NCI-H2107 (cell line): ENCODE data around the gene KLHL11.

ENCODE experiments used
- DNase-seq: peaks from one replicate; lab custom pipeline; 2025; lab: John Stamatoyannopoulos, UW

The KLHL11 gene, protein sequence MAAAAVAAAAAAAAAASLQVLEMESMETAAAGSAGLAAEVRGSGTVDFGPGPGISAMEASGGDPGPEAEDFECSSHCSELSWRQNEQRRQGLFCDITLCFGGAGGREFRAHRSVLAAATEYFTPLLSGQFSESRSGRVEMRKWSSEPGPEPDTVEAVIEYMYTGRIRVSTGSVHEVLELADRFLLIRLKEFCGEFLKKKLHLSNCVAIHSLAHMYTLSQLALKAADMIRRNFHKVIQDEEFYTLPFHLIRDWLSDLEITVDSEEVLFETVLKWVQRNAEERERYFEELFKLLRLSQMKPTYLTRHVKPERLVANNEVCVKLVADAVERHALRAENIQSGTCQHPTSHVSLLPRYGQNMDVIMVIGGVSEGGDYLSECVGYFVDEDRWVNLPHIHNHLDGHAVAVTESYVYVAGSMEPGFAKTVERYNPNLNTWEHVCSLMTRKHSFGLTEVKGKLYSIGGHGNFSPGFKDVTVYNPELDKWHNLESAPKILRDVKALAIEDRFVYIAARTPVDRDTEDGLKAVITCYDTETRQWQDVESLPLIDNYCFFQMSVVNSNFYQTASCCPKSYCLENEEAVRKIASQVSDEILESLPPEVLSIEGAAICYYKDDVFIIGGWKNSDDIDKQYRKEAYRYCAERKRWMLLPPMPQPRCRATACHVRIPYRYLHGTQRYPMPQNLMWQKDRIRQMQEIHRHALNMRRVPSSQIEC

DNA sequence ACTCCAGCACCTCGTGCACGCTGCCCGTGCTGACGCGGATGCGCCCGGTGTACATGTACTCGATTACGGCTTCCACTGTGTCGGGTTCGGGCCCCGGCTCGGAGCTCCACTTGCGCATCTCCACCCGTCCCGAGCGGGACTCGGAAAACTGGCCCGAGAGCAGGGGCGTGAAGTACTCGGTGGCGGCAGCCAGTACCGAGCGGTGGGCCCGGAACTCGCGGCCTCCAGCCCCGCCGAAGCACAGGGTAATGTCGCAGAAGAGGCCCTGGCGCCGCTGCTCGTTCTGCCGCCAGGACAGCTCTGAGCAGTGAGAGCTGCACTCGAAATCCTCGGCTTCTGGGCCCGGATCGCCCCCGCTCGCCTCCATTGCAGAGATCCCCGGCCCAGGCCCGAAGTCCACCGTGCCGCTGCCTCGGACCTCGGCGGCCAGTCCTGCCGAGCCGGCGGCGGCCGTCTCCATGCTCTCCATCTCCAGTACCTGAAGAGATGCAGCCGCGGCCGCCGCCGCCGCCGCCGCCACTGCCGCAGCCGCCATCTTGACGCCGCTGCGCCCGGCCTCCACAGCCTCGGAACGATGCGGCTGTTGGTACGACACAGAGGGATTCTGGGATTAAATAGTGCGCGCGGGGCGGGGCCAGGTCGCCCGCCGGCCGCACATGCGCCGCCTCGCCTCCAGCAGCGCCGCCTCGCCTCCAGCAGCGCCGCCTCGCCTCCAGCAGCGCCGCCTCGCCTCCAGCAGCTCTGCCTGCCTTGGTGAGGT is at the start of gene KLHL11:
Gene KLHL11, minus strand, starts transcription at position 588 of the 760 bp plus-strand sequence. Its CDS starts 53 bp downstream, at position 535.
- peak; percentile 70 for DNase-seq

DNA sequence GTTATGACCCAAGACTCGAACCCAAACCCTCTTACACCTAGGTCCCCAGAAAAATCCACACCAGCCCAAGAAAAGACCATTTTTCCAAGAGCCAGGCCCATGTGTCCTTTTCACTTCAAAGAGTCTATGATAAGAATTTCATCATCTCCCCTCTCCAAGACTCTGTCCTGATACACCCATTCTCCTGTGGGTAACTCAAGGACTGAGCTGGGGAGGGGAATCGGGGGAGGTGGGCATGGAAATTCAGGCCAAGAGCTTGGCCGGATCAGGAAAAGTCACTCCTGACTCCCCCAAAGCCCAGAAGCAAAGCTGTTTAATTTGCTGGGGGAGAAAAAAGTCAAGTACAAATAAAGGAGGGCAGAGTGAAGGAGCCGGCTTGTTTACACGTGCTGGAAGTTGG is 49.8 kb upstream of the KLHL11 start:
- no peak for DNase-seq

DNA sequence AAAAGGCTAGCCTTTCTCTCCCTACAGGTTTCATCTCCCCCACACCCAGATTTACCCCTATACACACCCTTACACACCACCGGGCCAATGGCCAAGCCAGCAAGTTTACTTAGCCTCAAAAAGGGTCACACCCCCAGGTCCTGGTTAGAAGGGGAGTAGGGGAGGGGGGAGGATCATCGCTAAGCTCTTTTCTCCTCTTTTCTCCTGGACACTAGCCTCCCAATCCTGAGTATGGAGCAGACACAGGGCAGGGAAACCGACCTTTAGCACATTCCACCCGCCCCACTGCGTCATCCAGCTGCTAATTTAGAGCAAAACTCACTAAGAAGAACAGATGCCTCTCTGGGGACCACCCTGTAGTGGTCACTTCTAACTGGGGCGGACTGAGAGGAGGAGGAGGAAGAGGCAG is 49.1 kb upstream of the KLHL11 start:
- no peak for DNase-seq

DNA sequence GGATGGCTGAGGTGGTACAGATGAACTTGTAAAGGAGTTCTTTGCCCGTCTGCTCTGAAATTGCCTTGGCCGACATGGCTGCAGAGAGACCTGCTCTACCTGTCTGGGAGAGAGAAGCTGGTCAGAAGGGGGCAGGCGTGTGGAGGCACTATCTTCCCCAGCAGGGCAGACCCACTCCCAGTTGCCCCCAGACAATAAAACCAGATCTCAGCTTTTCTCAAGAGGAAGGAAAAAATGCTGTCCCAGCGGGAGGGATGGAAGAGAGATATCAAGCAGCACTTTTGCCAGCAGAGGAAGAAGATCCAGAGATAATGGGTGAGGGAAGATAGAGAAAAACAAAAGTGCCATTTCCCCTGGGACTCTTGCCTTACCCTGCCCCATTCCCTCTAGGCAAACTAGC is 48.6 kb upstream of the KLHL11 start:
- DNase-seq, result no peak

DNA sequence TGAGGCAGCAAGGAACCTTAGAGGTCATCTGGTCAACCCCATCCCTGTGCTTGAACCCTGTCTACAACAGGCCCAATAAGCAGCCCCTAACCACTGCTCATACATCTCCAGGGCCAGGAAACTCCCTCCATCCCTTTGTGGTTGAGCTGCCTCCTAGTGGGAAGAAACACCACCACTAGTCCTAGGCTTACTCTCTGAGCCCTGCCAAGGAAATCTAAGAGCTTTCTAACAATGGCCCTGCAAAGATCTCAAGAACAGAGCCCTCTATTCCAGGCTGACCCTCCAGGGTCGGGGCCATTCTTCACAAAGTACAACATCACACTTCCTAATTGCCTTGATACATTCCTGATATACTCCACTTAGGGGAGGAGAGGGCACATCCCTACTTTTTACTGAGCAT is 47.7 kb upstream of the KLHL11 start:
- DNase-seq, result no peak

DNA sequence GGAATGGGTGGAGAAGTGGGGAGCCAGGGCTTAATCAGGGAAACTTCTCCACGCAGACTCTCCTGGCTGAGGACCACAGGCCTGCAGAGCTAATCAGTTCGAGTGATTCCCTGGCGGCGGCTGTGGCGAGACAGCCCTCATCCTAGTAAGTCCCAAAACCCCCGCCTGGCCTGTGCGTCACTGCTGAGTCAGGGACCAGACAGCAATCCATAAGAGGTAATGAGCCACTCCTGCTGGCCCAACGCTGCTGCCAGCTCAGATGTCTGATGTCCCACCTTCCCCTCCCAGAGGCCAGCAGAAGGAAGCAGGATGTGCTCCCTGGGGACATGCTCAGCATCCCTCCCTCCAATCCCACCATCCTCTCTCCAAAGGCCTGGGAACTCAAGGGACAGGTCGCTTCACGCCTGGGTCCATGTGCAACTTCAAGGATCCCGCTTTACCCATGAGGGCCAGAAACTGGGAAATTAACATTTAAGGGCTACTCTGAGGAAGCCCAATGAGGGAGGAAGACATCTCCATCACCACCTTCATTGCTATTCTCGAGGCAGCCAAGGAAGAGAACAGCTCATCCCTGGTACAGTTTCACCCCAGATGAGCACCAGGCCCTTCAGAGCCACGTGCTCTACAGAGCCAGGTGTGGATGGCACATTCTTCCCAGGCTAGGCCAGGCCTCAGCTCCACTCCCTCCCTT is 45.6 kb upstream of the KLHL11 start:
- no peak for DNase-seq

DNA sequence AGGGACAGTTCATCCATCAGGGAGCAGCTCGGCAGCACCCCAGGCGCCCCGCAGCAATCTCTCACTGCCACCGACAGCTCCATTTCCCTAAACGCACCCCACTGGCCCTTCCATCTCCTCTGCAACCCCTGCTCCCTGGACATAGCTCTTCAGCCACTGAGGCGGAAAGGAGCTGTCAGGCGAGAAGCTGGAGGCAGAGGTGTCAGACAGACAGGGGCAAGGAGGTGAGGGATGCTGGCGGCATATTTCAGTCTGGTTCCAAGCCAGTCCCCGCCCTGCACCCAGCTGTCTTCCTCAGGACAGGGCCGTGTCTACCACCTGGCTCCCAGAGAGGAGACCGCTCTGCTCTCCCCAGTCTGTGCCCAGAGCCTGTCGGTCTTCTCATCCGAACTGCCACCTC is 43.9 kb upstream of the KLHL11 start:
- no peak for DNase-seq

DNA sequence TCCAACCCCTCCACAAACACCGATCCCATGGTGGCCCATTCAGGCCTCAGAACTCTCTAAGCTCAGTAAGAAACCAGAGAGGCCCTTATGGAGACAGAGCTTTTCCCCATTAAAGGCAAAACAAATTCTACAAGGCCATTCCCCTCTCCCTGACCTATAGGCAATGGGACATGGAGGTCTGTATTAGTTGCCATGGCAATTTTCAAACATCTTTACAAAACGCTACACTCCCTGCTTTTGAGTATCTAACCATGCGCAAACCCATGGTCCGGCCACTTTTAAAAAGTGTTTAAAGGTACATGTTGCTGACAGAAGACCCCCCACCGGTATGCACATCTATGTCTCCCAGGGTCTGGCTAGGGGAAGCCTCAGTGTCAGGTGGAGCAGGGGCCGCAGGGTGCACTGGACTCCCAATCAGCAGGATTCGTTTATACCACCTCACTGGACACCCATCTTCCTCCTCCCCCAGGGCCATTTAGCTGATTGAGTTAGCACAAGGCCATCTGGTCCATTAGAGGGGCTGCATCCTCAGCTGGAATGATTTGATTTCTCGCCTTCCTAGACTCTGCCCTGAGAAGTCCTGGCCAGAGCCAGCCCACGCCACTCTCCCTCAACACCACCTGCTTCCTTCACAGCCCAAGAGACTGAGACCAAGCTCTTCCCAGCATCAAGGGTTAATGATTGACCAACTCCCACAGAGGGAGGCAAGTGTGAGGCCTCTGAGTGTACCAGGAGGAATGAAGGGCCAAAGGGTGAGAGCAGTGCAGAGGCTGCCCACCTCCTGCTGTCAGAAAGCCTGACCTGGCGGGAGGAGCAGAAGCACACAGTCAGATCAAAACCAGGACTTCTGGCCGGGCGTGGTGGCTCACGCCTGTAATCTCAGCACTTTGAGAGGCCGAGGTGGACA is 42.7 kb upstream of the KLHL11 start:
- no peak for DNase-seq

DNA sequence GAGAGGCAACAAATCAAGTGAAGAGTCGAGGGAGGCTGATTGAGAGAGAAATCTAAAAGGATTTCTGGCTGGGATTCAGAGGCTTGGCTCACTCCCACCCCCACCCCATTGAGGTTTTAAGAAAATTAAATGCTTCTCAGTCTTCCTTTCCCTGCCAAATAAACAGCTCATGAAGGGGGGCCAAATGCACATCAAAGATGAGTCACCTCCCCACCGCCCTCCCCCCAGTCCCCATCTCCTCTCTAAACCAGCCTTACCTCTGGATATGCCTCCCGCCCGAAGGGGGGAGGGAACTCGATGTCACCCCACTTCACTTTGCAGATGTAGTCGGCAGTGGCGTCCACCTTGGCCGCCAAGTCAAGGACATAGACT is 41.9 kb upstream of the KLHL11 start:
- no peak for DNase-seq

DNA sequence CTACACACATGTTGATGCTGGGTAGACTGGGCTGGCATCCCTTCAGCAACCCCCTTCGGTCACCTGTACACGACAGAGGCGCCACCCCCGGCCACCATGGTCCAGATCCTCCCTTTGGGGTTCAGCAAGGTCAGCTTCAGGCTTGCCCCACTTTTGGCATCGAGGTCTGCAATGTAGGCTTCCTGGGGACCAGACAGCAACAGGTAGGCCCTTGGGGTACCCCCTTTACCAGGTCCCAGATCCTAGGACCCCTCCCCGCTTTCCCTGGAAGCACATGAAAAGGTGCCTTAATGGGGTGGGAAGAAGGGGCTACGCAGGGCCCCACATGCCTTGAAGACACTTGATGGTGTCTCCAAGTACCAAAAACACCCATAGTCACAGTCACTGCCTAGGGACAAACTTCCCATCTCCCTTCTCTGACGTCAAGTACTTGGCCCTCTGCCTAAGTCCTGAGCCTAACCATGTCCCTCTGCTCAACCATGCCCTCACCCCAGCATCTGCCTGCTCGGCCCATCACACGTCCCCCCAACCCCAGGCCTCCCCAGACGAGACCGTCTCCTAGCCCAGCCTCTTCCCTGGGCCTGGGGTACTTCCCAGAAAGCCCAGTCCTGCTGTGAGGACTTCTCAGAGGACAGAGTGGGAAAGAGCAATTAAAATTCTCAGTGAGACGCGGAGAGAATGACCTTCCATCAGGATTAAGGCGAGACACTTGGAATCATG is 41.4 kb upstream of the KLHL11 start:
- DNase-seq, result no peak

DNA sequence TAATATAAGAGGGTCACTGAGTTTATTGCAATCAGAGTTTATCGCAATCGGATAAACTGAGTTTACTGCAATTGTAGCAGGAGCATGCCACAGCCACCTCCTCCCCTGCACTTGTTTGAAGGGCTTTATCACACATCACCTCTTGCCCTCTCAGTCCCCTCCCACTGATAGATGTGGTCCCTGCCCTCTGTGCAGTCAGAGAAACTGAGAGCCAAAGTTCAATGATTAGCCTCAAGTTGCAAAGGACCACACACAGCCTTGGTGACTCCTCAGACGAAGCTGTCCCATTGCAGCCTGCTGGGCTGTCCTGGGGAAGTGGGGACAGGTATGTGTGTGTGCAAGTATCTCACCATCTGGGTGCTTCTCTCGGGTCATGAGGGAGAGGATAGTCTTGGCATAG is 39.9 kb upstream of the KLHL11 start:
- DNase-seq, result no peak

DNA sequence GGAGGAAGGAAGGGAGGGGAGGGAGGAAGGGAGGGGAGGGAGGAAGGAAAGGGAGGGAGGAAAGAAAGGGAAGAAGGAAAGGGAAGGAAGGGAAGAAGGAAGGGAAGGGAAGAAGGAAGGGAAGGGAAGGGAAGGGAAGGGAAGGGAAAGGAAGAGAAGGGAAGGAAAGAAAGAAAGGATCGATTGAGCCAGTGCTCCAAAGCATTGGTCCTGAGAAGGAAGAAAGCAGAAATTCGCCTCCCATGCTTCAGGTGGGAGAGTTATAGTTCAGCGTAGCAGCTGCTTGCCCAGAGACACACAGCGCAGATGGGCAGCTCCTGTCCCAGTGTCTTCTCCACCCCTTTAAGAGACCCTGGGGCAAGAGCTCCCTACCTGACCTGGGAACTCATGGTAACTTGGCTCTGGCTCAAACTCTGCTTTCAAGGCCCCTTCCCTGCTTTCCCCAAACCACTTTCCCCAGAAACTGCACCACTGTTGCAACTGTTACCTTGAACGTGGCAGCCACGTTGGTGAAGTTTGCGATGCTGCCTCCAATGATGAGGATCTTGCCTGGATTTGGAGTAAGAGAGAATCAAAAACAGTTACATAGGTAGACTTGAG is 39.1 kb upstream of the KLHL11 start:
- no peak for DNase-seq

DNA sequence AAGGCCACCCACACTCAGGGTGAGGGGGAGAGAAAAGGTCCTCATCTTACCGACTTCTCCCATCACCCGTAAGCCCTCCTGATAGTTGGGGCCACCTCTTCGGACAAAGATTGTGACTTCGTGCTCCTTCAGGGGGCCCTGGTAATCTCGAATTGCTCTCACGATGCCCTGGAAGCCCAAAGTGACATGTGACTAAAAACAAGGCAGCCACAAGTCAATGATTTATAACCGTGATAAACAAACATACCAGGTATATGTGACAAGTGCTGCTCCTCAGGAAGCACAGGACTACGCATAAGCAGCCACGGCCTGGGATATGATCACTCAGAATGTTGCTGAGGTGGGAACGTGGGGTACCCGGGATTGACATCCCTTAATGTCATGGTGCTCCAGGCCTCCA is 36.4 kb upstream of the KLHL11 start:
- no peak for DNase-seq

DNA sequence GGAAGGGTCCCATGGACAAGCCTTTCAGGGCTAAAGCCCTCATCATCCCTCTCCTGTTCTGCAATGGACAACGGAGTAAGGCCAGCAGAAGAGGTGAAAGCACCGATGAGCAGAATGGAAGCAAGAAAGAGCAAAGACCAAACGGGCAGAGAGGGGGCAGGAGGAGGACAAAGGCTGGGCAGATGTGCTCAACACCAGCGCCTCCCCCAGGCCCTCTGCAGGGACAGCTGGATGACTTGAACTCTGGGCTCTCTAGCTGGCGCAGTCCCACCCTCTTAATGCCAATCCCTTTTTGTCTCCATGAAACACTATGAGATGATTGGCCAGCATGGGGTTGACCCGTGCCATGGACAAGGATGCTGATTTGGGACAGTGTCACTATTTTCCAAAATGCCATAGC is 31.5 kb upstream of the KLHL11 start:
- DNase-seq, result no peak

DNA sequence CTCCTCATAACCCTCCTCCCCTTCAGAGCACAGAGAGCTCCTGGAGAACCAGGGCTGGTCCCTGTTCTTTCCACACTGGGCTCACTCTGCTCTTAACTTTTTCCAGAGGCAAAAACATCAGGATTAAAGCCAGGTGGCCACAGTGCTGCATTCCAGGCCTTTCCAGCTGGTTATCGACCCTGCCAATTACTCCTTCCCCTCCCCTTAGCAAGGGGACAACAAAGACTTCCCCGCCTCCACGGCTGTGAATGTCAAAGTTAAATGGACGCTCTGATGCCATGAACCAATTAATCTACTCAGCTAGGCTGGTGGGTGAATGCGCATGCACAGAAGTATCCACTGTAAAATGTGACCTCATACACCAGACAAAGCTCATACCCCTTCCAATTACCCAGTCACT is 30.4 kb upstream of the KLHL11 start:
- no peak for DNase-seq

DNA sequence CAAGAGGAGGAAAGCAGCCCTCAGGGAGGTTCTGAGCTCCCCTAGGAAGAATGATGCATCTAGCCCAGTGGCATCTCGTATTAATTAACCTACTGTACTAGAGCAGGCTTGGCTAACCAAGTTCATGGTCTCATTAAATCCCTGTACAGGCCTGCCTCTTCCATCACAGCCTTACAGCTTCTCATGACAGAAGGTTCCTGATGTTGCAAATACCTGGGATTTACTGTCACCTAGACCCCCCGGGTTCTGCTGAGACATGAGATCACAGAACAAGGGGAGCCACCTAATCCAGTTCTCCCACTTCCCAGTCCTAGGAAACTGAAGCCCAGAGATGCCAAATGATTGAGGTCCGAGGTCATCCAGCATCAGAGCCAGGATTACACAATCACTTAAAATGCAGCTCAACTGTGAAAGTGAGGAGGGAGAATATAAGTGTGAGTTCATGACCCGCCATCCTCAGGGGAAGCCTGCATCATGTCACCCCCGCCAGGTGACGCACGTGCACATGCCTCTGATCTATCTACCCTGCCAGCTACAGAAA is 29.6 kb upstream of the KLHL11 start:
- no peak for DNase-seq

DNA sequence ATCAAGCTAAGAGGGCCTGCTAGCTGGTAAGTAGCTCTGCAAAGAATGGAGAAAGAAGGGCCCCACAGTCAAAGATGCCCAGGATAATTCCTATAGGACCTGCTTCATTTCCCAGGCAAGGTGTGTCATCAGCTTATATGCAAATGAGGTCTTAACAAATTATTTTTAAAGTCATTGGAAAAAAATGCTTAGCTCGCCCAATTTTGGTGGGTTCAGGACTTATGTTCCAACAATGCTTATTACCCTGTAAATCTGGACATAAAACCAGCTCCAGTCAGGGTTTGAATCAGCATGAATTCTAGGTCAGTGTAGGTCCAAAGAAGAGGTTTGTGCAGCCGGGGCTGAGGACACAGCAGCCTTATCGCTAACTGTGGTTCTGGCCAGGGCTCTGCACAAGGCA is 28.2 kb upstream of the KLHL11 start:
- DNase-seq, result no peak

DNA sequence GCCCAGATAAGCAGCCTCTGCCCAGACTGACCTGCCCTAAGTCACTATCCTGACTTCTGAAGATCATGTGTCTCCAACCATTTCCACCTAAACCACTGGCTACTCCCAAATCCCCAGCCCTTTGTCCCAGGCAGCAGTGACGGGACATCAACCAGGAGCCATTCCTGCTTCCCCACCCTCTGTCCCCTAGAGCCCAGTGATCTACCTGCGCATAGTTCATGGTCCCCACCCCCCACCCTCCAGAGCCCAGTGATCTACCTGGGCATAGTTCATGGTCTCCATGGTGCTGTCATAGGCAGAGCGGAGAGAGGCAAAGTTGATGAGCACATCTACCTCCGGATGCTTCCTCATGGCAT is 26.8 kb upstream of the KLHL11 start:
- DNase-seq, result no peak

DNA sequence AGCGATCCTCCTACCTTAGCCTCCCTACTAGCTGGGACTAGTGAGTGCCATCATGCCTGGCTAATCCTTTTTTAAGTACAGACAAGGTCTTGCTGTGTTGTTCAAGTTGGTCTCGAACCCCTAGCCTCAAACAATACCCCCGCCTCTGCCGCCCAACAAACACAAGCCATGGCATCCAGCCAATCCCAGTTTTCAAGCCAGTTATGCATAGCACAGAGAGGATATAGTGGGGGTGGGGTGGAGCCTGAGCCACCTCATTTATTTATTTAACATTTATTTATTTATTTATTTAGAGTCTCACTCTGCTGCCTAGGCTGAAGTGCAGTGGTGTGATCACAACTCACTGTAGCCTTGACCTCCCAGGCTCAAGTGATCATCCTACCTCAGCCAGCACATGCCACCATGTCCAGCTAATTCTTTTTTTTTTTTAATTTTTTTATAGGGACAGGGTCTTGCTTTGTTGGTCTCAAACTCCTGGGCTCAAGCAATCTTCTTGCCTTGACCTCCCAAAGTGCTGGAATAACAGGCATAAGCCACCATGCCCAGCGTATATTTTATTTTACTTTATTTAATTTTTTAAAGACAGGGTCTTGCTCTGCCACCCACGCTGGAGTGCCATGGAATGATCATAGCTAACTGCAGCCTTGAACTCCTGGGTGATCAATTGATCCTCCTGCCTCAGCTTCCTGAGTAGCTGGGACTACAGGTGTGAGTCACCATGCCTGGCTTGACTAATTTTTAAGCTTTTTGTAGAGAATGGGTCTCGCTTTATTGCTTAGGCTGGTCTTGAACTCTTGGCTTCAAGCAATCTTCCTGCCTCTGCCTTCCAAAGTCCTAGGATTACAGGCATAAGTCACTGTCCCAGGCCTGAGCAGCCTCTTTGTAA is 26.2 kb upstream of the KLHL11 start:
- no peak for DNase-seq
